Stimulated activated CD8-positive, alpha-beta memory T cell treated with anti-CD3 and anti-CD28 coated beads, Interleukin-12 subunit alpha, Interleukin-12 subunit beta, amount 100 ng/mL, for 1 hour (primary cell): ENCODE data around the gene UGT1A9.

Source experiments
- DNase-seq: peaks from one replicate; pipeline ENCODE4 v3.0.0-alpha.2; 2020; ENCODE audit warnings: low read depth

UGT1A9 gene

GRCh38 chr2:233796254-233796653 is 124.6 kb downstream of the UGT1A9 start:
- no peak for DNase-seq

GRCh38 chr2:233798335-233799086 is 126.8 kb downstream of the UGT1A9 start:
- no peak for DNase-seq

- no peak for DNase-seq
Measured at GRCh38 chr2:233799087-233799665, 127.5 kb downstream of the UGT1A9 start.

GRCh38 chr2:233799716-233800115 is 128.0 kb downstream of the UGT1A9 start:
- no peak for DNase-seq

- no peak for DNase-seq
Measured at GRCh38 chr2:233800208-233800607, 128.5 kb downstream of the UGT1A9 start.

GRCh38 chr2:233801357-233802131 is 129.8 kb downstream of the UGT1A9 start:
- DNase-seq = no peak

DNA sequence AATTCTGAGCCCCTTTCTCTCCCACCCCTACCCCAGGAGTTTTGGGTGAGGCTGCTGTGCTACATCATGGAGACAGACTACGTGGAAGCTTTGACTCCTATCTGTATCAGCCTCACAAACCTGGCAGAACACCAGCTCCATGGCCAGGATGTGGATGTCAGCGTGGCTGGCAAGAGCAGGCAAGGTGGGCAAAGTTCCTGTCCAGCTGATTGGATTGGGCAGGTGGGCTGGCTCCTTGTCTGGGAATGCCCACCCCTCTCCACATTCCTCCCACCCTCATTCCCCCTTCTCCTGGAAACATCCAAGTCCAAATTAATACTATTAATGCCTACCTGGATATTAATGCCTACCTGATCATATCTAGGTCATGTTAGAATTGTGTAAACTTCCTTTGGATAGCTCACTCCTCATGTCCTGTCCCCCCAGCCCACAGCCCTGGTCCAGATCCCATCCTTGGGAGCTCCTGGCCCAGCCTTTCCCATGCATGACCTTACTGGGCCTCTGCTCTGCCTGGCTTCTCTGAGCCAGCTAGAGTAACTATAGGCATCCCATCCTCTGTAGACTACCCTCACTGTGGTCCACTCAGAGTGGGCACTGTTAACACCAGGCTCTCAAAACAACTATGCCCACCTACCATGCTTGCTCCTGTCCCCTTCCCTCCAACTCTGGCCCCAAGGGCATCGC is 130.6 kb downstream of the UGT1A9 start:
- DNase-seq = no peak

DNA sequence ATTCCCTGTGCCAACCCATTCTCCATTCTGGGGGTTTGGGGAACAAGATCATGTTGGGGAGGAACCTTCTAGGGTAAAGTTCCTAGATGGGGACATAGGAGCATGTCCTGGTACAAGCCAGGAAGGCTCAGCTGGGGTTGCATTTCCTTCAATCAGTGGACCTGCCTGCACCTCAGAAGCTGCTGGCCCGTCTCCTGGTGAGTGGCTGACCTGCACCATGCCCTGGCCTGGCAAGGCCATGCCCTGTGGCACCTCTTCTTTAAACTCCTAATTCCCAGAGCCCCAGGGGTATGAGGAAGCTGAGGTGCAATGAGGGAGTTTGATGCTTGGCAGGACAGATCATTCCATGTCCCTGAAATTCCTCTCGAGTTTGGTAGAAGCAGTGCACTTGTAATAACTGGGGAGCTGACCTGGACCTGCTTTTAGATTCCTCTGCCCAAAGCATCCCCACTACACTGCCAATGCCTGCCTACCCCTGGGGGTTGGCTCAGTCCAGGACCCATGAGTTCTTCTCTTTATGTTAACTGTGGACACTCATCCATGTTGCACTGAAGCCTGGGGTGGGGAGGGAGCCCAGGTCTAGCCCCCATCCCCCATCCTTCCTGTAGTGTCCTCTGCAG is 131.7 kb downstream of the UGT1A9 start:
- DNase-seq = no peak

- DNase-seq = no peak
Measured at GRCh38 chr2:233803994-233804393, 132.3 kb downstream of the UGT1A9 start.

GRCh38 chr2:233807215-233807865 is 135.6 kb downstream of the UGT1A9 start:
- no peak for DNase-seq

DNA sequence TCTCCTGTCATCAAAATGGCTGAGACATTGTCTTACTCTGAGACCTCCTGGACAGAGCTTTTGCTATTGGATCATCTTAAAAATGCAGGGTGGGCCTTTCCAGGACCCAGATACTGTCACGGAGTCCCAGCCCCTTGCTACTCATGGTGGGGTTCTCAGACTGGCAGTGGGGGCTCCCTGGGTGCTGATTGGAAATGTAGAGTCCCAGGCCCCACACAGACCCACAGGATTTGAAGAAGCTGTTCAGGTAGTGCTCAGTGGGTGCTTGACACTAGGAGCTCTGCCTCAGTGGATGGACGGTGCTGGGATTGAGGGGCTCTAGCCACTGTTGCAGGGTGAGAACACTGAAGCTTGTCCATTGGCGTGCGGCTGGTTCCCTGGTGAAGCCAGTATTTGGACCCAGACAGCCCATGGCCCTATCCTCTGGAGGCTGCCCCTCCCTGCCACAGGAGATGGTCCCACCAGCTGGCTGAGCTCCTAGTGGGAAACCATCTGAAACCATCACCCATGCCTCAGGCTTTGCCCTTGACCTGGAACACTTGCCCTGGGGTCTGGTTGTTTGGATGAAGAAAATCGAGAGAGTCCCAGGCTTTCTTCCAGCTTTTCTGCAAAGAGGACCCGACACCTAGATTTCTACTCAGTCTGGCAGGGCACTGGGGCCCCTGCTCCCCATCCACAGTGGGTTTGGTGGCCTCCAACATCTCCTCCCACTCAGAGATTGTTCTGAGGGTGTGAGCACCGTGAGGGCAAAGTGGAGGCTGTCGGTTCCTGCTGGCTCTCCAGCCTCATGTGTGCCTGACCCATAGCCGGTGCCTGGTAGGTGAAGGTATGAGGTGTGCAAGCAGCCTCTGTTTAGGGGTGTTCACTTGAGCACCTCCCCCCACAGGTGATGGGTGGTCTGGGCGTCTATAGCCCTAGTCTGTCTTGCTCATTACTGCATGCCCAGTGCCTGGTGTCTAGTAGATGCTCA is 136.6 kb downstream of the UGT1A9 start:
- DNase-seq = no peak

DNA sequence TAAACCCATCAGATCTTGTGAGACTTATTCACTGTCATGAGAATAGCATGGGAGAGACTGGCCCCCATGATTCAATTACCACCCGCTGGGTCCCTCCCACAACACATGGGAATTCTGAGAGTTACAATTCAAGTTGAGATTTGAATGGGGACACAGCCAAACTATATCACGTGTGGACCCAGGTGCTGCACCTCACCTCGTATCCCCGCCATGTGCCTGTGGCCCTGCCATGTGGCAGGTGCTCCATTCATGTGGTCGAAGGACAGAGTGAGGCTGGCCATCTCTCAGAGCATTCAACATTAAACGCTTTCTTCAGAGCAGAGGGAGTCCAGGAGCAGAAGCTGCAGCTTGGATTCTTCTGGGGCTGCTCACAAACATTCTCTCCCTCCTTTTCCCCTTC is 138.7 kb downstream of the UGT1A9 start:
- DNase-seq = no peak

GRCh38 chr2:233811087-233811486 is 139.4 kb downstream of the UGT1A9 start:
- DNase-seq = no peak

GRCh38 chr2:233811732-233812131 is 140.0 kb downstream of the UGT1A9 start:
- no peak for DNase-seq

GRCh38 chr2:233813236-233814055 is 141.7 kb downstream of the UGT1A9 start:
- DNase-seq = no peak

GRCh38 chr2:233814056-233814835 is 142.5 kb downstream of the UGT1A9 start:
- no peak for DNase-seq

- no peak for DNase-seq
Measured at GRCh38 chr2:233815861-233816260, 144.2 kb downstream of the UGT1A9 start.

DNA sequence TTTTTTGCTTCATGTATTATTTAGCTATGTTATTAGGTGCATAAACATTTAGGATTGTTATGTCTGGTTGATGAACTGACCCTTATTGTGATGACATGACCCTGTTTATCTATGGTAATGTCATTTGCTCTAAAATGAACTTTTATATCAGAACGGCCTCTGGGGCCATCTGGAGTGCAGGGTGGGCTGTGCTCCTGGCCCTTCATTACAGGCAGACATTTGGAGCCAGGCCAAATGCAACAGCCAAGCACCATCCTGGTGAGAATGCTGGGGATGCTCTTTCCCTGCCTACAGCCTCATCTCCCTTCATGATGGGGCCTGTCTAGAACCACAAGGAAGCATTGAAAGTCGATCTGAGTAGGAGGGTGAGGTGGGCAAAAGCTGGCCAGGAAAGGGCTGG is 144.6 kb downstream of the UGT1A9 start:
- no peak for DNase-seq

DNA sequence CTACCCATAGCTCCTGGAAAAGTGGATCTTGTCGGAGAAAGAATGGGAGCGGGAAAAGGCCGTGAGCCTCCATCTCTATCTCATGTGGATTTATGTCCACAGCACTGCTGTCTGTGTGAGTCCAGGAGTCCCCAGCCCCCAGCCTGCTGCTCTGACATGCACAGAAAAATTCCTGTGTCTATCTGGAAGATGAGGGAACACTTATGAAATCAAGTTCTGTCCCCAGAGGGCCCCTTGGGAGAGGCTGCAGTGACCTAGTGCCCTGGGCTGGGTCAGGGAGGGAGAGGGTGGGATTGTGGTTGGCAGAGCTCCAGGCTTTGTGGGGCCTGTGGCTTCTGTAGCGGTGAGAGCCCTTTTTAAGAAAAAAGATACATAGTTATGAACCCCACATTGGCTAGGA is 145.1 kb downstream of the UGT1A9 start:
- DNase-seq = no peak
